Measurements from ENCODE around the gene IL1RAP. TPM values are rescaled to one million over a fixed set of nuclear protein-coding genes. Genes with fewer than 3 reads are reported as not detected.

Gene IL1RAP
- total RNA-seq, 1 donor, result 18.1 TPM

- H3K4me3 ChIP-seq (ENCODE audit: low read length), result no peak overlapping the region
- H3K4me1 ChIP-seq (ENCODE audit: insufficient read depth, low read length), result peaks cover 6% of the 10 kb centered on the region
- H3K9me3 ChIP-seq (ENCODE audit: low read depth, low read length), result no peaks in the 10 kb centered on the region
- no peaks in the 10 kb centered on the region for H3K27me3 ChIP-seq (ENCODE audit: insufficient read depth, low read length)
These were observed 79.2 kb downstream of the IL1RAP start for GRCh38 chr3:190593075-190593474.

DNA sequence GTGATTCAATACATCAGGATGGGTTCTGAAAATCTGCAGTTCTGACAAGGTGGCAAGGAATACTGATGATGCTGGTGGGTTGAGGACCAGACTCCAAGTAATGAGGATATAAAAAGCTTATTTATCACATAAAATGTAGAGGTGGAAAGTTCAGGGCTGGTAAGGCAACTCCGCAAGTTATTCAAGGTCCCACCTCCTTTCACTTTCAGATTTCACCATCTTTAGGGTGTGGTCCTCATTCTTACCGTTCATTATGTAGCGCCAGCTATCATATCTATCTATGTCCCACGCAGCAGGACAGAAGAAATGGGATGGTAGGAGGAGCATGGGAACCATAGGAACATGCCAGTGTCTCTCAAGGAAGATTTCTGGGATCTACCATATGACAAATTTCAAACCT, 80.3 kb downstream of the IL1RAP start:
- H3K27me3 ChIP-seq (ENCODE audit: insufficient read depth, low read length), result no peaks in the 10 kb centered on the region
- H3K4me1 ChIP-seq (ENCODE audit: insufficient read depth, low read length), result peaks cover 2% of the 10 kb centered on the region
- no peaks in the 10 kb centered on the region for H3K9me3 ChIP-seq (ENCODE audit: low read depth, low read length)
- H3K4me3 ChIP-seq (ENCODE audit: low read length), result no peak overlapping the region

DNA sequence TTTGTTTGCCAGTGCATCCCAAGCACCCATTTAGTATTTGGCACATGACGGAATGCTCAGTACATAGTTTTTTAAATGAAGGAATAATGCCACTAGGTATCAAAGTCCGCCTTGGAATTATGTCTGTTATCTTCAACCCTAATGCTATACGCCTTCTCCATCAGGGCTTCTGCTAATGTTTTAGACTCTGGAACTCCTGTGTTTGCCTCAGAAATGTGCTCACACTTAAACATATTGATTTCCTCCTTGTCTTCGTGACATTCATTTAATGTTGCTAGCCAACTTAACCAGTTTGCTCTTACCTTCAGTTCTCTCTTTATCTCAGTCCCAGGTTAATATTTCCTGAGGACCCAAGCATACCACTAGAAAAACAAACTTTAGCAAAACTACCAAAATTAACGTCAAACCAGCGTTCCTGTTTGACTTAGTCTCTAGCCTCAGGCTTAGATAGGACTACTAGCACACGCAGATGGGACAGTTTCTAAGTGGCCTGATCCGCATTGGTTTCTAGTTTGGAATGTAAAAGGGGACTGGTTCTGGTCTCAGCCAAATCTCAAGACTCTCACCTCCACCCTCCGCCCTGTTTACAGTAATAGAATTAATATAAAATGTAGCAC, 81.4 kb downstream of the IL1RAP start:
- H3K4me3 ChIP-seq (ENCODE audit: low read length), result no peak overlapping the region
- H3K27me3 ChIP-seq (ENCODE audit: insufficient read depth, low read length), result no peaks in the 10 kb centered on the region
- H3K4me1 ChIP-seq (ENCODE audit: insufficient read depth, low read length), result no peaks in the 10 kb centered on the region
- H3K9me3 ChIP-seq (ENCODE audit: low read depth, low read length), result no peaks in the 10 kb centered on the region

- Histone ChIP-seq H3K4me3 (ENCODE audit: low read length) (no peak overlapping the region), H3K4me1 (ENCODE audit: insufficient read depth, low read length) (no peaks in the 10 kb centered on the region), H3K27me3 (ENCODE audit: insufficient read depth, low read length) (no peaks in the 10 kb centered on the region), H3K9me3 (ENCODE audit: low read depth, low read length) (no peaks in the 10 kb centered on the region)
These were observed 81.9 kb downstream of the IL1RAP start for GRCh38 chr3:190595807-190596206.

DNA sequence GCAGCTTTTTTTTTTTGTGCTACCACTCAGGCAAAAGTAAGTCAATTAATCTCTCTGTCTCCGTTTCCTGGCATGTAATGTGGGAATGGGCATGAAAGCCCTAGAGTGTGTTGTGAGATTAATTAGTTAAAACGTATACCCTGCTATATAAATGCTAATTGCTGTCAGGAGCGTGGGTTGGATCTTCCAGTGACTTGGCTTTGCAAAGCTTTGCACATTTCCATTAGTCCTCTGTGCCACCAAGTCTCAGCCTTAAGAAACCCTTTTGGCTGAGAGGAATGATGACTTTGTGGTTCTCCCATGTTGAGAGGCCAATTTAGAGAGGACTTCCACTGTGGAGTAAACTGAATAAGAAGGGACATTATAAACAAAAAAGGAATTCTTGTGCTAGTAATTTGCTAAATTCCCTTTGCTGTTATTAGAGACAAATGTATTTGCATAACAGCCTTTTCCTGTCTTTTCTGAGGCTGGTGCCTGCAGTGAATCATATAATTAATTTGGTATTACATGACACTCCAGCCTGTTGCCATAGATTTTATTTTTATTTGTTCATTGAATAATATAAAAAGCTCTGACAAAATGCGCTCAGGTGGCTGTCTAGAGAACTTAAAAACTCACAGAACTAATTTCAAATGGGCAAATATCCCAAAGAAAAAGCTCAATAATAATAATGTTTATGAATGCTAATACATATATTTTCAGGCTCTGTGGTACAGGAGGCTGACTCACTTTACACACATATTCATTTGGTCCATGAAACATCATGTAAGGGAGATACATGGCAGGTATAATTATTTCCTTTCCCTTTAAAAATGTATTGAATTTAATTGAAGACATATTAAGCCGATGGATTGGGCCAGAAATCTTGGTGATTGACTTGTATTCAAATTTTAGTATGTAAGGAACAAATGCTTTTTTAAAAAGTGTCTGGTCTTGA, 82.7 kb downstream of the IL1RAP start:
- Histone ChIP-seq H3K9me3 (ENCODE audit: low read depth, low read length) (no peaks in the 10 kb centered on the region), H3K27me3 (ENCODE audit: insufficient read depth, low read length) (no peaks in the 10 kb centered on the region), H3K4me1 (ENCODE audit: insufficient read depth, low read length) (no peaks in the 10 kb centered on the region), H3K4me3 (ENCODE audit: low read length) (no peak overlapping the region)

DNA sequence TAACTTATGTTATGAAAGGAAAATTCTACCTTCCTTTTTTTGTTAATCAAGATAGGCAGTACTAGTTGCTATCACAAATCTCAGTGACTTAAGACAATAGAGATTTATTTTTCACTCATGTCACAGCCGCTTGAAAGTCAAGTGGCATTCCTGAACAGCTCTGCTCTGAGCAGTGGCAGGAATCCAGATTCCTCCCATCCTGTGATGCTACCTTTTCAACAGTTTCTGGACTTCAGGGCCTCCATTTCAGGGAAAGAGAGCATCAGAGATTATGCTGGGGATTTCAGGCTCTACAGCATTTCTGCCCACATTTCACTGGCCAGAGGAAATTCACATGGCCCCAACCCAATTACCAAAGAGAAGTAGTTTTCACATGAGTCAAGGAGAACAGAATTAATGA, 83.4 kb downstream of the IL1RAP start:
- H3K4me3 ChIP-seq (ENCODE audit: low read length), result no peak overlapping the region
- H3K9me3 ChIP-seq (ENCODE audit: low read depth, low read length), result no peaks in the 10 kb centered on the region
- no peaks in the 10 kb centered on the region for H3K4me1 ChIP-seq (ENCODE audit: insufficient read depth, low read length)
- H3K27me3 ChIP-seq (ENCODE audit: insufficient read depth, low read length), result no peaks in the 10 kb centered on the region

- no peak overlapping the region for H3K4me3 ChIP-seq (ENCODE audit: low read length)
- H3K4me1 ChIP-seq (ENCODE audit: insufficient read depth, low read length), result no peaks in the 10 kb centered on the region
- no peaks in the 10 kb centered on the region for H3K27me3 ChIP-seq (ENCODE audit: insufficient read depth, low read length)
- H3K9me3 ChIP-seq (ENCODE audit: low read depth, low read length), result no peaks in the 10 kb centered on the region
These were observed 87.7 kb downstream of the IL1RAP start for GRCh38 chr3:190601622-190602021.

- Histone ChIP-seq H3K27me3 (ENCODE audit: insufficient read depth, low read length) (no peaks in the 10 kb centered on the region), H3K9me3 (ENCODE audit: low read depth, low read length) (no peaks in the 10 kb centered on the region), H3K4me1 (ENCODE audit: insufficient read depth, low read length) (peaks cover 5% of the 10 kb centered on the region), H3K4me3 (ENCODE audit: low read length) (no peak overlapping the region)
These were observed 91.5 kb downstream of the IL1RAP start for GRCh38 chr3:190605385-190605784.

DNA sequence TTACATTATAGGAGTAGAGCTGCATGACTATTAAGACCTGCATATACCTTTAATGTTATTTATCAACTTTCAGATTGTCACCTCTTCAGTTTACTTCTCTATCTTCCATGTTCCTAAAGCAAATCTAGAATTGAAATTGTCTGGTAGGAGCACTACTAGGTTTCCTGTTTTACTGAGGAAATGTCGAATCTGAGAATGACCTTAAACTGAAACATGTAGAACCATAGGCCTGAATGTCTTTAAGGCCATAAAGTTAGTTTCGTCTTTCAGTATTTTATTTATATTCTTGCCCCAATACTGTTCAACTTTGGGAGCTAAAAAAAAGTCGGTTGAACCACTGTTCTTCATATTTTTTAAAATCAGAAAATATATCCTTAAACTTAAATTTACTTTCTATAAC, 92.7 kb downstream of the IL1RAP start:
- H3K27me3 ChIP-seq (ENCODE audit: insufficient read depth, low read length), result no peaks in the 10 kb centered on the region
- H3K4me3 ChIP-seq (ENCODE audit: low read length), result no peak overlapping the region
- no peaks in the 10 kb centered on the region for H3K9me3 ChIP-seq (ENCODE audit: low read depth, low read length)
- peaks cover 5% of the 10 kb centered on the region for H3K4me1 ChIP-seq (ENCODE audit: insufficient read depth, low read length)

- Histone ChIP-seq H3K4me1 (ENCODE audit: insufficient read depth, low read length) (peaks cover 5% of the 10 kb centered on the region), H3K9me3 (ENCODE audit: low read depth, low read length) (no peaks in the 10 kb centered on the region), H3K4me3 (ENCODE audit: low read length) (no peak overlapping the region), H3K27me3 (ENCODE audit: insufficient read depth, low read length) (no peaks in the 10 kb centered on the region)
These were observed 93.1 kb downstream of the IL1RAP start for GRCh38 chr3:190607021-190607420.

DNA sequence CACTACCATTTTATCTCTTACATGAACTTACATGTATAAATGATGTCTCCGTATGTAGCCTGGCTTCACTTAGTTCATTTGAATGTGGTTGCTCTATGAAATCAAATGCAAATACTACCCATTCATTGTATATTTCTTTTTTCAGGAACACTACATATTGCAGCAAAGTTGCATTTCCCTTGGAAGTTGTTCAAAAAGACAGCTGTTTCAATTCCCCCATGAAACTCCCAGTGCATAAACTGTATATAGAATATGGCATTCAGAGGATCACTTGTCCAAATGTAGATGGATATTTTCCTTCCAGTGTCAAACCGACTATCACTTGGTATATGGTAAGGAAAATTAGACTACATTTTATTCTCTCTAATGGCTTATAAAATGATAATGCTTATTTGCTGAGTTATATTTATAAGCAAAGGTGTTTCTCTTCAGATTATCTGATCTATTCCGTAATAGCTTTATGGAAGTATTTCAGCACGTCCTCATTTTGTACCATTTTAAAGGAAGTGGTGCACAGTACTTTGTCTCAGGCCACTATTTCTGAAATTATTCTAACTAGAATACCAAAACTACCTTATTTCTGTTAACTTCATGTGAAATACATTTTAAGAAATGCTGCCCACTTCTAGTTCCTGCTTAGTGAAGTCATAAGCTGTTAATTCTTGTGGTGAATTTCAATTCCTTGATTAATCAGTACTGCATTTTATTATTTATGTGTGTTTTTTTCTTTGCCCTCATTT, 95.1 kb downstream of the IL1RAP start:
- no peak overlapping the region for H3K4me3 ChIP-seq (ENCODE audit: low read length)
- no peaks in the 10 kb centered on the region for H3K9me3 ChIP-seq (ENCODE audit: low read depth, low read length)
- H3K4me1 ChIP-seq (ENCODE audit: insufficient read depth, low read length), result peaks cover 5% of the 10 kb centered on the region
- no peaks in the 10 kb centered on the region for H3K27me3 ChIP-seq (ENCODE audit: insufficient read depth, low read length)

- no peaks in the 10 kb centered on the region for H3K27me3 ChIP-seq (ENCODE audit: insufficient read depth, low read length)
- no peaks in the 10 kb centered on the region for H3K9me3 ChIP-seq (ENCODE audit: low read depth, low read length)
- H3K4me1 ChIP-seq (ENCODE audit: insufficient read depth, low read length), result peaks cover 37% of the 10 kb centered on the region
- no peak overlapping the region for H3K4me3 ChIP-seq (ENCODE audit: low read length)
These were observed 100.6 kb downstream of the IL1RAP start for GRCh38 chr3:190614226-190615059.

DNA sequence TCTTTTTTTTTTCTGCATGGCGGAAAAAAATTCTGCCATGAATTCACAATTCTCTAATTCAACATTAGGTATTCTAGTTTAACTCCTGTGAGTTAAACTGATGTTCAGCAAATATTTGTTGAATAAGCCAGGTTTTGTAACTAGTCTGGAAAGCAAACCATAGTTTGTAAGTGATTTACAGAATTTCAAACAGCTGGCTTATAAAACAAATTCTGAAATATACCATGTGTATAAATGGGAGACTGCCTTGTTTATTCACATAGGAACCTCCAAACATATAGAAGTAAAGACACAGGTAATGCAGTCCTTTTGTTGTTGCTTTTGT, 101.1 kb downstream of the IL1RAP start:
- Histone ChIP-seq H3K4me3 (ENCODE audit: low read length) (no peak overlapping the region), H3K27me3 (ENCODE audit: insufficient read depth, low read length) (no peaks in the 10 kb centered on the region), H3K9me3 (ENCODE audit: low read depth, low read length) (no peaks in the 10 kb centered on the region), H3K4me1 (ENCODE audit: insufficient read depth, low read length) (peaks cover 38% of the 10 kb centered on the region)

GRCh38 chr3:190615607-190616006, 101.7 kb downstream of the IL1RAP start:
- Histone ChIP-seq H3K27me3 (ENCODE audit: insufficient read depth, low read length) (no peaks in the 10 kb centered on the region), H3K9me3 (ENCODE audit: low read depth, low read length) (no peaks in the 10 kb centered on the region), H3K4me1 (ENCODE audit: insufficient read depth, low read length) (peaks cover 38% of the 10 kb centered on the region), H3K4me3 (ENCODE audit: low read length) (no peak overlapping the region)

DNA sequence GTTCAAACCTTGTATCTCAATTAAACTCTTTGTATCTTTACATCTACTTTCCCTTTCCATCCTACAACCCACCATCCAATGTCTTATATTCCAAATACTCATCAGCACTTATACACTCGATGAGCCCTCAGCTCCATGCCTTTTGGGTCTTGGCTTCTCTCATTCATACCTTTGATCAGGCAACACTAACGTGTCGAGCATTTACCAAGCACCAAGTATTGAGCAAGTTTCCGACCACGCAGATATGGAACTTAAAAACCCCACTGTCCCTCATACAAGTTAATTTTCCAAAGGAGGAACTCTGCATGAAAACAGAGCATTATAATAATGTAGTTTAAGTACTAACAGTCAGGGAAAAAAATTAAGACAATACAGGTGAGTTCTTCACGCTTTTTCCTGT, 102.8 kb downstream of the IL1RAP start:
- Histone ChIP-seq H3K4me1 (ENCODE audit: insufficient read depth, low read length) (peaks cover 43% of the 10 kb centered on the region), H3K27me3 (ENCODE audit: insufficient read depth, low read length) (no peaks in the 10 kb centered on the region), H3K9me3 (ENCODE audit: low read depth, low read length) (no peaks in the 10 kb centered on the region), H3K4me3 (ENCODE audit: low read length) (no peak overlapping the region)
